Measurements from ENCODE around the gene SPON1.

GRCh38 chr11:13999704-14000103 is 37.2 kb downstream of the SPON1 start:
- TF ChIP-seq CTCF (IDR thresholded peaks at IDR 0.05) = no peak
- no peak for TF ChIP-seq POLR2A (IDR thresholded peaks at IDR 0.05)

Measured in transverse colon (tissue), 3 donors.